ENCODE data around the gene HCFC1R1. TPM values are rescaled to one million over a fixed set of nuclear protein-coding genes. Genes with fewer than 3 reads are reported as not detected.

The HCFC1R1 gene
- total RNA-seq, 1 experiment from 2014 or later: 61.3 TPM

DNA sequence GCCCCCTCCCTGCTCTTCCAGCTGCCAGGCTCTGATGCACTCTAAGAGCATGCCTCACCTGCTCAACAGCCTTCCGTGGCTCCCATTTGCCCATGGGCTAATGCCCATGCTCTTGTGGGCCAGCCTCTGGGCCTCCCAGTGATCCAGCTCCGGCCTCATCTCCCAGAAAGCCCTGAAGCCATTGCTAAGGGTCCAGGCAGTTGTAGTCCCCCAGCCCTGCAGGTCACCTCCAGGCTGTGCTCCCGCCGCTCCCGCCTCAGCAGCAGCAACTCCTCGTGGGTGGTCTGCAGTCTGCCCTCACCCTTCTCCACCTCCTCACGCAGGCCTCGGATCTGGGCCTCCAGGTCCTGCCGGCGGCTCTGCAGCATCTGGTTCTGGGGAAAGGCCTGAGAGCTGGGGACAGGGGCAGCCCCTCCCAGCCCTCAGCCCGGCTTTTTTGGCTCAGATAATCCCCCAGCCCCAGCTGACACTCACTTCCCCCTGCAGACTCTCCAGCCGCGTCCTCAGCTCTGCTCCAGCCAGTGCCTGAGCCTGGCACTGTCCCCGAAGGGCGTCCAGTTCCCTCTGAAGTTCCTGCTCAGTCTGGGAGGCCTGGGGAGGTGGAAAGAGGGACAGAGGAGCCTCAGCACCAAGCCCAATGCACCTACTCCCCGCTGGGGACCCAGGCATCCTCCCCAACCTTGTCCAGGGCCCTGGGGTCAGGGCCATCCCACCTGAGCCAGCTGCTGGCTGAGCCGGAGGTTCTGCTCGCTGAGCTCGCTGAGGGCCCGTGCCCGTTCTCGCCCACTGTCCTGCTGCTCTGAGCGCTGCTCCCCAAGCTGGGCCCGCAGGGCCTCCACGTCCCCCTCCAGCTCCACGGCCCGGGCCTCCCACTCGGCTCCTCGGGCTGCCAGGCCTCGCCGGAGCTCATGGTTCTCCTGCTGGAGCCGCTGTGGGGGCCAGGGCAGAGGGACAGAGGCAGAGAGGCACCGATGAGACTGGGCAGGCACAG, 6.8 kb upstream of the HCFC1R1 start:
- no peaks in the 10 kb centered on the region for H3K4me1 ChIP-seq (ENCODE audit: insufficient read depth, low read length)
- no peaks in the 10 kb centered on the region for H3K23me2 ChIP-seq (ENCODE audit: insufficient read length, low read depth, low read length, poor library complexity, severe bottlenecking)
- no peaks in the 10 kb centered on the region for H3K79me2 ChIP-seq (ENCODE audit: insufficient read depth, low read length)
- H4K91ac ChIP-seq (ENCODE audit: insufficient read length, low read depth, low read length): no peak overlapping the region
- no CpG with 5 or more reads among the region's 33 CpGs for WGBS (ENCODE audit: extremely low coverage, insufficient read length, low lambda C conversion rate)
- no peak overlapping the region for H2BK12ac ChIP-seq (ENCODE audit: insufficient read length, low read depth, low read length)
- H3K27me3 ChIP-seq (ENCODE audit: insufficient read depth, low read length): no peaks in the 10 kb centered on the region
- H3K14ac ChIP-seq (ENCODE audit: insufficient read depth, low read length): no peak overlapping the region
- Mint-ChIP-seq H3K4me3 (peak overlapping the region in 1 of 2 experiments; percentile 2; a peak in 2 of 5 replicates), H3K27ac (no peak overlapping the region), H3K9me3 (no peaks in the 10 kb centered on the region), H3K4me1 (peaks cover 12 to 33% of the 10 kb centered on the region in 2 experiments), H3K36me3 (ENCODE audit: insufficient read depth in 1 of 3, low read depth in 3 of 3) (peaks cover 11 to 35% (median 31%) of the 10 kb centered on the region in 3 experiments; a peak in 6 of 7 replicates), H3K27me3 (ENCODE audit: low read depth) (peaks cover 19% of the 10 kb centered on the region)
- no peak overlapping the region for H4K8ac ChIP-seq (replicated peaks; ENCODE audit: insufficient read length, low read depth, low read length)
- H3K56ac ChIP-seq (ENCODE audit: insufficient read length, low read depth, low read length): no peak overlapping the region
- no peak overlapping the region for H3K18ac ChIP-seq (ENCODE audit: insufficient read length, low read depth, low read length)
- no peak for DNase-seq
- no peaks in the 10 kb centered on the region for H3K79me1 ChIP-seq (ENCODE audit: insufficient read depth, low read depth, low read length, poor library complexity, severe bottlenecking)
- H3K4ac ChIP-seq (ENCODE audit: low read depth, low read length): no peak overlapping the region
- no peak overlapping the region for H3K23ac ChIP-seq (ENCODE audit: insufficient read length, low read depth, low read length)
- H2BK15ac ChIP-seq (ENCODE audit: low read depth, low read length): no peak overlapping the region
- H2AK5ac ChIP-seq (ENCODE audit: insufficient read length, low read length): no peak overlapping the region
- H2BK20ac ChIP-seq (ENCODE audit: low read depth, low read length, poor library complexity, severe bottlenecking): no peak overlapping the region
- H3K4me2 ChIP-seq (ENCODE audit: insufficient read depth, insufficient read length, low read length): no peak overlapping the region
- H3K9ac ChIP-seq (ENCODE audit: extremely low read depth, insufficient read length, low read length): no peak overlapping the region
- H2BK120ac ChIP-seq (ENCODE audit: low read depth, low read length, poor library complexity, severe bottlenecking): no peak overlapping the region
- no peak overlapping the region for H3K27ac ChIP-seq (ENCODE audit: insufficient read length, low read depth, low read length)
- no peak overlapping the region for H2BK5ac ChIP-seq (ENCODE audit: insufficient read length, low read length)
- no peak overlapping the region for H3T11ph ChIP-seq (ENCODE audit: low read length)
- no peaks in the 10 kb centered on the region for H3K9me3 ChIP-seq (ENCODE audit: control insufficient read depth, low read depth, low read length)
- H4K5ac ChIP-seq (ENCODE audit: insufficient read length, low read depth, low read length): no peak overlapping the region
- H4K20me1 ChIP-seq (ENCODE audit: control insufficient read depth, insufficient read depth, insufficient read length): peaks cover 3% of the 10 kb centered on the region
- TF ChIP-seq, protein P1, sequence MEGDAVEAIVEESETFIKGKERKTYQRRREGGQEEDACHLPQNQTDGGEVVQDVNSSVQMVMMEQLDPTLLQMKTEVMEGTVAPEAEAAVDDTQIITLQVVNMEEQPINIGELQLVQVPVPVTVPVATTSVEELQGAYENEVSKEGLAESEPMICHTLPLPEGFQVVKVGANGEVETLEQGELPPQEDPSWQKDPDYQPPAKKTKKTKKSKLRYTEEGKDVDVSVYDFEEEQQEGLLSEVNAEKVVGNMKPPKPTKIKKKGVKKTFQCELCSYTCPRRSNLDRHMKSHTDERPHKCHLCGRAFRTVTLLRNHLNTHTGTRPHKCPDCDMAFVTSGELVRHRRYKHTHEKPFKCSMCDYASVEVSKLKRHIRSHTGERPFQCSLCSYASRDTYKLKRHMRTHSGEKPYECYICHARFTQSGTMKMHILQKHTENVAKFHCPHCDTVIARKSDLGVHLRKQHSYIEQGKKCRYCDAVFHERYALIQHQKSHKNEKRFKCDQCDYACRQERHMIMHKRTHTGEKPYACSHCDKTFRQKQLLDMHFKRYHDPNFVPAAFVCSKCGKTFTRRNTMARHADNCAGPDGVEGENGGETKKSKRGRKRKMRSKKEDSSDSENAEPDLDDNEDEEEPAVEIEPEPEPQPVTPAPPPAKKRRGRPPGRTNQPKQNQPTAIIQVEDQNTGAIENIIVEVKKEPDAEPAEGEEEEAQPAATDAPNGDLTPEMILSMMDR (conservative IDR thresholded peaks at IDR 0.05): no peak
- no peak overlapping the region for H2AFZ ChIP-seq (ENCODE audit: low read length)

Data from H9 (cell line).